WTC11 (cell line): ENCODE data around the gene ZNF521.

Experiments
- CBFB ChIP-seq: sonication (generic); formaldehyde crosslinking; IDR thresholded peaks from 2 replicates; pipeline ENCODE4 v1.8.1; 2022; ENCODE audit warnings: mild to moderate bottlenecking, low read depth, missing genetic modification reagents
- PRDM15 ChIP-seq: sonication (generic); formaldehyde crosslinking; IDR thresholded peaks from 2 replicates; pipeline ENCODE4 v1.8.0; 2022; ENCODE audit warnings: missing genetic modification reagents
- ZBTB43 ChIP-seq: sonication (generic); formaldehyde crosslinking; IDR thresholded peaks from 2 replicates; pipeline ENCODE4 v1.8.1; 2023; ENCODE audit warnings: mild to moderate bottlenecking, missing genetic modification reagents
- ZNF121 ChIP-seq: sonication (generic); formaldehyde crosslinking; IDR thresholded peaks from 2 replicates; pipeline ENCODE4 v1.8.0; 2023; ENCODE audit warnings: missing genetic modification reagents
- ZNF512 ChIP-seq: sonication (generic); formaldehyde crosslinking; IDR thresholded peaks from 2 replicates; pipeline ENCODE4 v1.8.1; 2022; ENCODE audit warnings: missing genetic modification reagents, borderline replicate concordance

- TF ChIP-seq ZNF512 (CRISPR knock-in tag) (no peak), PRDM15 (CRISPR knock-in tag) (no peak), ZNF121 (CRISPR knock-in tag) (no peak), ZBTB43 (CRISPR knock-in tag) (no peak), CBFB (no peak)
Measured at GRCh38 chr18:25166113-25166512, 185.9 kb downstream of the ZNF521 start.
